ENCODE results near the gene MRE11. TPM values are rescaled to one million over a fixed set of nuclear protein-coding genes. Genes with fewer than 3 reads are reported as not detected.

MRE11 gene
- 10 to 100 TPM in 5 of 6 donors, 1 to 10 TPM in 1; 6.7 to 24.7 (median 16.3) TPM for total RNA-seq

GRCh38 chr11:94493281-94494125, at the start of gene MRE11, which contains the start of gene ANKRD49:
Gene MRE11 (minus strand): TSS chr11:94493844. CDS start chr11:94492801, 1,043 bp downstream.
Gene ANKRD49 (plus strand): TSS chr11:94493984. CDS start chr11:94496694, 2,710 bp downstream.
- WGBS, 2 donors = 0 to 1% methylated on average over 35 to 55 of the region's 55 CpGs

GRCh38 chr11:94539420-94539819, 45.8 kb upstream of the MRE11 start:
- Histone ChIP-seq H3K4me3 (no peak overlapping the region), H3K36me3 (no peaks in the 10 kb centered on the region), H3K4me1 (peaks cover 3 to 13% (median 8%) of the 10 kb centered on the region in 4 donors), H3K27ac (no peak overlapping the region), H3K27me3 (no peaks in the 10 kb centered on the region), H3K9me3 (no peaks in the 10 kb centered on the region)
- 38 to 62% methylated on average over 1 of the region's 1 CpG for WGBS, 2 donors
- DNase-seq (no peak), ATAC-seq (ENCODE audit: low FRiP score in 2 of 2) (no peak)
- no peak for TF ChIP-seq CTCF (IDR thresholded peaks at IDR 0.05)
- no peak for TF ChIP-seq POLR2A (IDR thresholded peaks at IDR 0.05)
- TF ChIP-seq EP300 (IDR thresholded peaks at IDR 0.05) = no peak
- TF ChIP-seq POLR2AphosphoS5 (IDR thresholded peaks at IDR 0.05) = no peak

More at GRCh38 chr11:94493281-94494125, at the start of gene MRE11, which contains the start of gene ANKRD49:
- H3K36me3 ChIP-seq = peaks cover 7 to 40% (median 18%) of the 10 kb centered on the region in 4 donors
- TF ChIP-seq POLR2A (IDR thresholded peaks at IDR 0.05) (peak in 3 of 4 donors; percentile 60 to 81 (median 70)), POLR2AphosphoS5 (IDR thresholded peaks at IDR 0.05) (peak; percentile 83 to 90), CTCF (IDR thresholded peaks at IDR 0.05) (no peak), EP300 (IDR thresholded peaks at IDR 0.05) (no peak)
- peak within 1 kb of the TSS; percentile 72 to 86 (median 80) for H3K4me3 ChIP-seq
- no peaks in the 10 kb centered on the region for H3K27me3 ChIP-seq
- ATAC-seq (ENCODE audit: low FRiP score in 2 of 2) = peak; percentile 100
- H3K9me3 ChIP-seq = no peaks in the 10 kb centered on the region
- H3K4me1 ChIP-seq = peaks cover 19 to 25% (median 21%) of the 10 kb centered on the region in 4 donors
- peak; percentile 98 to 99 for DNase-seq
- peak within 1 kb of the TSS; percentile 82 to 89 (median 86) for H3K27ac ChIP-seq

- H3K4me3 ChIP-seq = no peak overlapping the region
- ATAC-seq (ENCODE audit: low FRiP score in 2 of 2) (peak in 1 of 2 donors; percentile 68), DNase-seq (no peak)
- no peaks in the 10 kb centered on the region for H3K27me3 ChIP-seq
- H3K36me3 ChIP-seq = no peaks in the 10 kb centered on the region
- 43 to 49% methylated on average over 3 of the region's 3 CpGs for WGBS, 2 donors
- no peak for TF ChIP-seq POLR2AphosphoS5 (IDR thresholded peaks at IDR 0.05)
- H3K9me3 ChIP-seq = no peaks in the 10 kb centered on the region
- peaks cover 0 to 4% (median 1%) of the 10 kb centered on the region in 4 donors for H3K4me1 ChIP-seq
- H3K27ac ChIP-seq = no peak overlapping the region
Measured at GRCh38 chr11:94537031-94537600, 43.5 kb upstream of the MRE11 start.

GRCh38 chr11:94536386-94536785, 42.7 kb upstream of the MRE11 start:
- no peaks in the 10 kb centered on the region for H3K9me3 ChIP-seq
- TF ChIP-seq EP300 (IDR thresholded peaks at IDR 0.05) (no peak), POLR2A (IDR thresholded peaks at IDR 0.05) (no peak), POLR2AphosphoS5 (IDR thresholded peaks at IDR 0.05) (no peak), CTCF (IDR thresholded peaks at IDR 0.05) (no peak)
- no peak overlapping the region for H3K27ac ChIP-seq
- ATAC-seq (ENCODE audit: low FRiP score in 2 of 2) (no peak), DNase-seq (no peak)
- H3K4me1 ChIP-seq = peaks cover 0 to 4% (median 1%) of the 10 kb centered on the region in 4 donors
- no peaks in the 10 kb centered on the region for H3K27me3 ChIP-seq
- no peak overlapping the region for H3K4me3 ChIP-seq
- no peaks in the 10 kb centered on the region for H3K36me3 ChIP-seq

All from upper lobe of left lung (tissue), 6 donors.